Effector memory CD4-positive, alpha-beta T cell (primary cell): Measurements from ENCODE around the gene INPP5B.

ENCODE experiments used
- DNase-seq, 3 donors: peaks; one replicate each; pipeline ENCODE4 v3.0.0-alpha.2; 2020
- H3K27ac ChIP-seq: 2 replicates; pipeline ENCODE4 v1.7.0; 2013; ENCODE audit warnings: mild to moderate bottlenecking, low read length, moderate library complexity; ENCODE audit not compliant: insufficient read depth, poor library complexity, severe bottlenecking
- H3K27me3 ChIP-seq: replicated peaks from 2 replicates; pipeline ENCODE4 v1.7.0; 2013; ENCODE audit warnings: mild to moderate bottlenecking, low read length; ENCODE audit not compliant: insufficient read depth, control insufficient read depth, poor library complexity, severe bottlenecking
- H3K36me3 ChIP-seq: 2 replicates; pipeline ENCODE4 v1.7.0; 2013; ENCODE audit warnings: mild to moderate bottlenecking, low read length, moderate library complexity; ENCODE audit not compliant: control insufficient read depth, insufficient read depth
- H3K4me1 ChIP-seq: 2 replicates; pipeline ENCODE4 v1.7.0; 2013; ENCODE audit warnings: low read length, mild to moderate bottlenecking; ENCODE audit not compliant: control insufficient read depth, insufficient read depth, poor library complexity, severe bottlenecking
- H3K4me3 ChIP-seq: 2 replicates; pipeline ENCODE4 v1.7.0; 2013; ENCODE audit warnings: low read length, low read depth, mild to moderate bottlenecking; ENCODE audit not compliant: insufficient read depth, poor library complexity, severe bottlenecking
- H3K9me3 ChIP-seq: 2 replicates; pipeline ENCODE4 v1.7.0; 2013; ENCODE audit warnings: mild to moderate bottlenecking, low read length, moderate library complexity; ENCODE audit not compliant: control insufficient read depth

Gene INPP5B

DNA sequence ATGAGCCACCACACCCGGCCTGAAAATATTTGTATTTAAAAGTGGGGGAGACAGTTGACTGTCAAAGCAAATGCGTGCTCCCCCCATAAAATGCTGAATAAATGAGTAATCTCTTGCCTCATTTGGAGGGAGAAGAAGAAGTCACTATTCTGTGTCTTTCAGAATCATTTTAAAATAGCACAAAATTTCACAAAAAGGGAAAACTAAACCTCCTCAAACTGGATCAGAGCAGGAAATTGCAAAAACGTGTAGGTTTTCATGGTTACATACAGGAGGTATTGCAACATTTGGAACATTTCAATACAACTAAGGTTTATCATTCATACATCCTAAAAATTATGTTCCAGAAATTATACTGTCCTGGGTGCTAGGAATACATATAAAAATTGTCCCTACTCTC lies 101.1 kb downstream of the INPP5B start:
- H3K27me3 ChIP-seq = no peaks in the 10 kb centered on the region
- H3K9me3 ChIP-seq = no peaks in the 10 kb centered on the region
- no peak for DNase-seq
- H3K4me1 ChIP-seq = no peaks in the 10 kb centered on the region
- H3K27ac ChIP-seq = no peak overlapping the region
- H3K4me3 ChIP-seq = no peak overlapping the region
- H3K36me3 ChIP-seq = peaks cover 6% of the 10 kb centered on the region

DNA sequence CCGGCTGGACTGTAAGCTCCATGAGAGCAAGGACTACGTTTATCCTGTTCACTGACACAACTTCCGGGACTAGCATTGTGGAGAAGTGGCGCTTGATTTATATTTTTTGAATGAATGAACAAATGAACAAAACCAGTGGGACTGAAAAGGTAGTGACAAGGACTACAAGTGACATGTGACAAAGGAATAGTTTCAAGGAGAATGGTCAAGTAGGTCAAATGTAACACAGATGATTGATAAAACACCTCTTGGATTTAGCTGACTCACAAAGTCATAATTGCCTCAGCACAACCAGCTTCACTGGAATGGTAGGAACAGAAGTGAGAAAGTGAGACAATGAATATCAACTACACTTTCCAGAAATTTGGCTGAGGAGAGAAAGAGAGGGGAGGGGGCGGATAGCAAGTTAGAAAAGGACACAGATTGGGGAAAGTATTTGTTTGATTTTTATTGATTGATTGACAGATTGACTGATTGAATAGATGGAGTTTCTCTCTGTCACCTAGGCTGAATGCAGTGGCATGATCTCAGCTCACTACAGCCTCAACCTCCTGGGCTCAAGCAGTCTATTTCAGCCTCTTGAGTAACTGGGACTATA lies 101.7 kb downstream of the INPP5B start:
- peaks cover 6% of the 10 kb centered on the region for H3K36me3 ChIP-seq
- no peaks in the 10 kb centered on the region for H3K9me3 ChIP-seq
- no peak overlapping the region for H3K27ac ChIP-seq
- no peak for DNase-seq
- H3K4me1 ChIP-seq = no peaks in the 10 kb centered on the region
- H3K4me3 ChIP-seq = no peak overlapping the region
- H3K27me3 ChIP-seq = no peaks in the 10 kb centered on the region

DNA sequence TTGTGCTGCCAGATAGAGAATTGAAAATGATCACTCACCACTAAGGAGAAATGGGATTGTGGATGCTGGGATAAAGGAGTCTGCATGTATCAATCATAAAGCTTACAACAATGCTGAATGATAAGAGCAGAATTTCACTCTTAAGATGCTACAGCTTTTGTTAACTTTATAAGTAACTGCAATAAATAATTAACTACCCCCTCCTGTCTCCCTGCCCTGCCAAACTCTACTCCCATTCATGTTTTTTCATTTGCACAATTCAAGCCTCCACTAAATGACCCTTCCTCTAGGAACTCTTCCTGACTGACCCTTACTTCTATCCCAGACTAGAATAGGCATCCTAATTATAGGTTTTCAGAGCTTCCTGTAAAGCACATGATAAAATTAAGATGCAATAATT lies 102.3 kb downstream of the INPP5B start:
- H3K27ac ChIP-seq = no peak overlapping the region
- no peaks in the 10 kb centered on the region for H3K27me3 ChIP-seq
- no peak for DNase-seq
- no peaks in the 10 kb centered on the region for H3K9me3 ChIP-seq
- H3K4me3 ChIP-seq = no peak overlapping the region
- H3K4me1 ChIP-seq = no peaks in the 10 kb centered on the region
- H3K36me3 ChIP-seq = peaks cover 9% of the 10 kb centered on the region

DNA sequence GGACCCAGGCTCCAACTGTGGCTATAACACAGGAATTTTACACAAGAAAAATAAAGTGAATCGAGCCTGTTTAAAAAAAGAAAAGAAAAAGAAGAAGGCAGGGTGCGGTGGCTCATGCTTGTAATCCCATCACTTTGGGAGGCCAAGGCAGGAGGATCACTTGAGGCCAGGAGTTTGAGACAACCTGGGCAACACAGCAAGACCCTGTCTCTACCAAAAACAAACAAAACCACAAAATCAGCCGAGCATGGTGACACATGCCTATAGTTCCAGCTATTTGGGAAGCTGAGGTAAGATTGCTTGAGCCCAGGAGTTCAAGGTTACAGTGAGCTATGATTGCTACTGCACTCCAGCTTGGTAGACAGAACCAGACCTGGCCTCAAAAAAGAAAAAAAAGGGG lies 105.2 kb downstream of the INPP5B start:
- no peak overlapping the region for H3K4me3 ChIP-seq
- H3K36me3 ChIP-seq = peaks cover 29% of the 10 kb centered on the region
- DNase-seq = no peak
- H3K27me3 ChIP-seq = no peaks in the 10 kb centered on the region
- no peaks in the 10 kb centered on the region for H3K9me3 ChIP-seq
- H3K27ac ChIP-seq = no peak overlapping the region
- H3K4me1 ChIP-seq = no peaks in the 10 kb centered on the region

DNA sequence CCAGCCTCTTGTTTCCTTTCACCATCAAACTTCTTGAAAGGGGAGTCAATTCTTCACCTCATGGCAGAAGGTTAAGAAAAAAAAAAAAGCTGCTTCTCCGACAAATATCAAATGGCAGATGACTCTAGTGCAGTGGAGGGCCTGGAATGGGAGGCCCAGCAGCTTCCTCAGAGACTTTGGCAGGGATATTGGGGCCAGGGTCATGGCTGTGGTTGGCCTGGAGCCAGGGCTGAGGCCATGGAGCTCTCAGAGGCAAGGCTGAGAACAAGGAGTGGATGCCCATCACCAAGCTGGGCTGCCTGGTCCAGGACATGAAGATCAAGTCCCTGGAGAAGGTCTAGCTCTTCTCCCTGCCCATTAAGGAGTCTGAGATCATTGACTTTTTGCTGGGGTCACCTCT lies 106.1 kb downstream of the INPP5B start:
- H3K9me3 ChIP-seq = no peaks in the 10 kb centered on the region
- no peak for DNase-seq
- H3K27me3 ChIP-seq = no peaks in the 10 kb centered on the region
- H3K4me1 ChIP-seq = no peaks in the 10 kb centered on the region
- peaks cover 31% of the 10 kb centered on the region for H3K36me3 ChIP-seq
- no peak overlapping the region for H3K27ac ChIP-seq
- no peak overlapping the region for H3K4me3 ChIP-seq

DNA sequence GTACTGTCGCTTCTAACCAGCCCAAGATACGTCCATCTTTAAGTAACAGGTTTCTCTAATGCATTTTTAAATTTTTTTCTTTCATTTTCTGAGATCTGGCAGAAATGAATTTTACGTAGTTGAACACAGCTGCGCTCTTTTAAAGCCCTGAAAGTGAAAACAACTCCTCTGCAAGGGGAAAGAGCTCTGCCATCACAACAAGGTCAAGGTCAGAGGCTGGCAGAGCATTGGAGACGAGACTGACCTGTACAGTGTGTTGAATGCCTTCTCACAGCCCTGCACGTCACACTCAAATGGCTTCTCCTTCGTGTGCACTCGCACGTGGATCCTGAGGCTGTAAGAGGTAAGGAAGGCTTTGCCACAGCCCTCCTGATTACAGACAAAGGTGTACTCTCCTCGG lies 107.2 kb downstream of the INPP5B start:
- no peak for DNase-seq

DNA sequence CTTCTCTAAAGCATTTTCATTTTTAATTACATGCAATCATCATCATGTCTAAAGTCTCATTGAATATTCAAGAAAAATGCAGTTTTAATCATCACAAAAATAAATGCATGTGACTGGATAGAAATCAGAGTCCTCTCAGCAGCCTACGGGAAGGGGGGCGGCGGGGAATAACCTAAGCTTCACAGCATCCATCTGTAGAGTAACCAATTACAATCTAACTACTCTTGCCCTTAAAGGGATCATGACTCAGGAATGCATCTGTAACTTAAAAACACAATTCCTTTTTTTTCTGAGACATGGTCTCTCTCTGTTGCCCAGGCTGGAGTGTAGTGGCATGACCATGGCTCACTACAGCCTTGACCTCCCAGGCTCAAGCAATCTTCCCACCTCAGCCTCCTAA lies 110.1 kb downstream of the INPP5B start:
- Histone ChIP-seq H3K4me3 (no peak overlapping the region), H3K27me3 (no peaks in the 10 kb centered on the region), H3K9me3 (no peaks in the 10 kb centered on the region), H3K27ac (no peak overlapping the region), H3K4me1 (no peaks in the 10 kb centered on the region), H3K36me3 (peaks cover 63% of the 10 kb centered on the region)
- DNase-seq = no peak

More for the DNA sequence above, 107.2 kb downstream of the INPP5B start:
- no peaks in the 10 kb centered on the region for H3K9me3 ChIP-seq
- no peaks in the 10 kb centered on the region for H3K4me1 ChIP-seq
- no peaks in the 10 kb centered on the region for H3K27me3 ChIP-seq
- H3K27ac ChIP-seq = no peak overlapping the region
- no peak overlapping the region for H3K4me3 ChIP-seq
- peaks cover 40% of the 10 kb centered on the region for H3K36me3 ChIP-seq

DNA sequence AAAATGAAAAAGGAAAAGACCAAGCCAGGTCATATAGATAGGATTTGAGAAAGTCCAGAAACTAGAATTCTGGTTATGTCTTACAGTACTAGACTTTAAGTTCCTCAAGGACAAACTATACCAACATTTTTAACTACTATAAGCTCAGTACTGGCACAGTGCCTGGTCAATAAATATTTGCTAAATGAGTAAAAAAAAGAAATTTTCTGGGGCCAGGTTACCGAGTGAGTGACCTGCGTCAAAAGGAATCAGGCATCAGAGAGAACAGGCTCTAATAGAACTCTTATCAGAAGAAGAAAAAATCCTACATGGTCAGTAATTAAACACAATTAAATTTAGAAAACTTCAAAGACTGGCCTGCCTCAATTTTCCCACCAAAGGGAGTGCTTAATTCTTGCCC lies 115.0 kb downstream of the INPP5B start:
- H3K4me3 ChIP-seq = no peak overlapping the region
- no peaks in the 10 kb centered on the region for H3K27me3 ChIP-seq
- no peak overlapping the region for H3K27ac ChIP-seq
- DNase-seq = no peak
- H3K4me1 ChIP-seq = no peaks in the 10 kb centered on the region
- H3K36me3 ChIP-seq = peaks cover 58% of the 10 kb centered on the region
- no peaks in the 10 kb centered on the region for H3K9me3 ChIP-seq

DNA sequence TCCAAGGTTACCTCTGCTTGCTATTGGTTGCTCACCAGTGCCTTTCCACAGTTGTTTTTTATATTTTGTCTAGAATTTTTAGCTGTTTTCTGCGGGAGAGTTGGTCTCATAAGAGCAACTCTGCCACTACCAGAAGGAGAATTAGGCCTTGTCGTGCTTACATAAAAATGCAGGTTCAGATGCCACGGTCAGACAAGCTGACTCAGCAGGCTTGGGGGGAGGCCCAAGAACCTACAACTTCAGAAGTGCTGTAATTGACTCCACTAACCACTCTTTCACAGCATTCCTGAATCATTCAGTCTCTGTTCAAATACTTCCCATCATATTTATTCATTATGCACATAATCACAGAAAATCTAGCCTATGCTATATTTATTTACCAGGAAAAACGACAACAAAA lies 115.7 kb downstream of the INPP5B start:
- no peaks in the 10 kb centered on the region for H3K9me3 ChIP-seq
- no peak overlapping the region for H3K4me3 ChIP-seq
- no peaks in the 10 kb centered on the region for H3K27me3 ChIP-seq
- H3K27ac ChIP-seq = no peak overlapping the region
- H3K36me3 ChIP-seq = peaks cover 61% of the 10 kb centered on the region
- no peaks in the 10 kb centered on the region for H3K4me1 ChIP-seq
- DNase-seq = no peak

DNA sequence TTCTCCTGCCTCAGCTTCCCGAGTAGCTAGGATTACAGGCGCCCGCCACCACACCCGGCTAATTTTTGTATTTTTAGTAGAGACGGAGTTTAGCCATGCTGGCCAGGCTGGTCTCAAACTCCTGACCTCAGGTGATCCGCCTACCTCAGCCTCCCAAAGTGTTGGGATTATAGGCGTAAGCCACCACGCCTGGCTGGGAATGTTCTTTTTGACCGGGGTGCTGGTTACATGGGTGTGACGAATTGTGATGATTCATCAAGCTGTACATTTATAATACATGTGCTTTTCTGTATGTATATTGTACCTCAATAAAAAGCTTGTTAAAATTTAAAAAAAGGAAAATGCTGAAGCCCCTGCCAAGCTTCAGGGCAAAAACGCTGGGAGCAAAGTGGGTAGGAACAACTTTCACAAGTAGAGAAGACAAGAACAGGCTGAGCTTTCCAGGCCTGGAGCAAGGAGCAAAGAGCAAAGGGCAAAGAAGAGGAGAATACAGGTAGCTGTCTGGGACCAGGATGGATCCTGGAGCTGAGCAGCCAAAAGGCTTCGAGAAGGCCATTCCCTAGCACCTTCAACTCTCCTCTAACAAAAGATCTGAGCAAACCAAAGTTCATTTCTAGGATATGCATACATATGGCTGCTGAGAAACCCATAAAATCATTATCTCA lies 118.3 kb downstream of the INPP5B start:
- no peak for DNase-seq
- no peaks in the 10 kb centered on the region for H3K4me1 ChIP-seq
- no peak overlapping the region for H3K4me3 ChIP-seq
- no peak overlapping the region for H3K27ac ChIP-seq
- H3K9me3 ChIP-seq = no peaks in the 10 kb centered on the region
- H3K27me3 ChIP-seq = no peaks in the 10 kb centered on the region
- H3K36me3 ChIP-seq = peaks cover 44% of the 10 kb centered on the region
